HG03575 (cell line): ENCODE data around the gene APOBEC2.
"Not testable (repeated sequence)": the region's sequence is repeated elsewhere in the genome, so short reads cannot be mapped to it uniquely, and the experiment has no call there.

Experiments used
- ATAC-seq: cut with Tn5 transposase; IDR thresholded peaks from one replicate; pipeline ENCODE4 v1.9.1; 2021; ENCODE audit not compliant: unreplicated experiment, insufficient number of reproducible peaks, low FRiP score; ENCODE audit errors: extremely low read depth

The APOBEC2 gene

DNA sequence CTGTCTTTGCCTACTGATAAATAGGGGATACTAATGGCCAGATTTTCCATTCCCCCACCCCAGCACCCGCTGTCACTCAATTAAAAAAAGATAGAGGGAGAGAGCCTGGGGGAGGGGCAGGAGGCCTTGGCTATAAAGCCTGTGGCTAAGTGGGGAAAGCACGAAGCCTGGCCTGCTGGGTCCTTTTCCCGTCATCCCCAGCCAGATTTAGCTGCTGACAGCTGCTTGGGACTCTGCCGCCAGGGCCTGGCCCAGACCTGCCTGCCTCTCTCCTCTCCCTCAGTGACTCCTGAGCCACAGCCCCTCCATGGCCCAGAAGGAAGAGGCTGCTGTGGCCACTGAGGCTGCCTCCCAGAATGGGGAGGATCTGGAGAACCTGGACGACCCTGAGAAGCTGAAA, at the start of gene APOBEC2:
Gene APOBEC2 (plus strand): TSS at position 162 of the 400 bp plus-strand sequence. CDS start 146 bp downstream, at position 308.
- no peak for ATAC-seq

DNA sequence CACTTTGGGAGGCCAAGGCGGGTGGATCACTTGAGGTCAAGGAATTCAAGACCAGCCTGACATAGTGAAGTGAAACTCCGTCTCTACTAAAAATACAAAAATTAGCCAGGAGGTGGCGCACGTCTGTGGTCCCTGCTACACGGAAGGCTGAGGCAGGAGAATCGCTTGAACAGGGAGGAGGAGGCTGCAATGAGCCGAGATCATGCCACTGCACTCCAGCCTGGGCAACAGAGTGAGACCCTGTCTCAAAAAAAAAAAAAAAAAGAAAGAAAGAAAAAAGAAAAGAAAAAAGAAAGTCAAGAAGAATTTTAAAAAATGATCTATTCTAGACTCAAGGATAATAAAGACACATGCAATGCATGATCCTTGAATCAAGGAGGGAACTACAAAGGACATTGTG, 46.8 kb upstream of the APOBEC2 start:
- ATAC-seq, result not testable (repeated sequence)

DNA sequence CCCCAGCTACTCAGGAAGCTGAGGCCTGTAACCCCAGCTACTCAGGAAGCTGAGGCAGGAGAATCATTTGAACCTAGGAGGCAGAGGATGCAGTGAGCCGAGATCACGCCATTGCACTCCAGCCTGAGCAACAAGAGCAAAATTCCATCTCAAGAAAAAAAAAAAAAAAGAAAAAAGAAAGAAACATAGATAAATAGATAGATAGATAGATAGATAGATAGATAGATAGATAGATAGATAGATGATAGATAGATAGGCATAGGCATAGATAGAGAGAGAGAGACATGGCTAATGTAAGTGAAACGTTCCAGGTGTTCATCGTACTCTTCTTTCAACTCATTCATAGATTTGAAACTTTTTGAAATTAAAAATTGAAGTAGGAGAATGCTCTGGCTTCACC, 46.0 kb upstream of the APOBEC2 start:
- ATAC-seq, result not testable (repeated sequence)

DNA sequence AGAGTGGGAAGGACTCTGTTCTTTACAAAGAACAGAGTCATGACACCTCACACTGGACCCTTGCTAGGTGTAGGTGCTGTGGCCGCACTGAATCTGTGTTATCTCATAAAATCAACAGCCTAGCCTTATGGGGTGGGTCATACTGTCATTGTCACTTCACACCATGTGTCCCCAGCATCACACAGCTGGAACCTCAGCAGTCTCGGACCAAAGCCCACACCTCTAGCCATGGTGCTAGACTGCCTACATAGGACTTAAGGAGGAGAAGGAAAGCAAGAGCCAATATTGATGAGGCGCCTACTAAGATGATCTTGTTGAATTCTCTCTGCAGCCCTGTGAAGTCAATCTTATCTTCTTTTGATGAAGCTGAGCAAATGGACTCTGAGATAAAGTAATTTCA, 45.0 kb upstream of the APOBEC2 start:
- ATAC-seq, result no peak

DNA sequence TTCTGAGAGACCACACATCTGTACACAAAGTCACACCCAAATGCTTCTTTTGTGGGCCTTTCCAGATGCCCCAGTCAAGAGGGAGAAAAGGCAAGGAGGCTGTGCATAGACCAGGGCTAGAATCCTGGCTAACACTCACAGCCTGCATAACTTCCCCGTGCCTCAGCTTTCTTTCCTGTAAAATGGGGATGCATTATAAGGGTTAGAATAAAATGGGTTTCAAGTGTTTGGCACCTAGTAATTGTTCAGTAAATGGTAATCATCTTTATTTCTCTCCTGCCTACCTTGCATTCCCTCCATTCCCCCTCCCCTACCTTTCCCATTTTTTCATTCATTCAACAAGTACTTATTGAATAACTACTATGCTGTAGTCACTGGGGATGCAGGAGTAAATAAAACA, 43.3 kb upstream of the APOBEC2 start:
- ATAC-seq, result no peak

DNA sequence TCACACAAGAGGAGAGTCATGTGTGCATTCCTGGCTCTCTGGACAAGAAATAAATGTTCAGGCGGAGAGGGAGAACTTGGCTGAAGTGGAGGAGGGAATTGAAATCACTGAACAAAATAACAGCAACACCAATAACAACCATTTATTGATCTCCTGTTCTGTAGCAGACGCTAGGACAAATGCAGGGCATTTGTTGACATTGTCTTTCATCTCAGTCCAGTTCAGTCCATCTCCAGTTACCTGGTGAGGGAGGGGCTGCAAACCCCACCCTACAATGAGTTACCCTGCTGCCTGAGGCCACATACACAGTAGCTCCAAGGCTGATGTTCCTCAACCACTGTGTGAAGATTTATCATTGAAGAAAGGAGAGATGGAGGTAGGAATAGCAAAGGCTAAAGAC, 41.3 kb upstream of the APOBEC2 start:
- ATAC-seq, result no peak

DNA sequence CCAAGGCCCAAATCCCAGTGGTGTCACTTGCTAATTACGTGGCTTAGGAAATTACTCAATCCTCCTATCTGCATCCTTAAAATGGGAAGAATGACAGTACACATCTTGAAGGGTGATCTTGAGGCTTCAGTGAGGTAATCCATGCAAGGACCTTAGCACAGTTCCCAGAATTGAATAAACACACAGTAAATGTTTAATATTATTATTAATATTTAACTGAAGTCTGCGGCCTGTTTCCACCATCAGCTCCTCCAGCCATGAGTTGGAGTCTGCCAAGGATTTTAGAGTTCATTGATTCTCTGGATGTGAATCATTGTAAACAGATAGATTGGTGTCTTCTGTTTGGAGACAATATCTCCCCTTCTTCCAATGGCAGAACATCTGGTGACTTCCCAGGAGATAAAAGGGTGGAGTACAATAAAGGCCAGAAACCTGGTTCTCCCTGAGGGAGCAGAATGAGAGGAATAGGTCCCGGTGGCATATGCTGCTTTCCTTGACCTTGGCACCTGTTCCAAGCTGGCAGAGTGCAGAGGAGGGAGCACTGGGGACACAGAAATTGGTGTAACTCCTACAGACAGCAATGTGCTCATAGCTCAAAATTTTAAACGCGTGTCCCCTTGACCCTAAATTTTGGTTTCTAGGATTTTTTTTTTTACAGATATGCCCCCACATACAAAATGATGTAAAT, 39.4 kb upstream of the APOBEC2 start:
- ATAC-seq, result no peak

DNA sequence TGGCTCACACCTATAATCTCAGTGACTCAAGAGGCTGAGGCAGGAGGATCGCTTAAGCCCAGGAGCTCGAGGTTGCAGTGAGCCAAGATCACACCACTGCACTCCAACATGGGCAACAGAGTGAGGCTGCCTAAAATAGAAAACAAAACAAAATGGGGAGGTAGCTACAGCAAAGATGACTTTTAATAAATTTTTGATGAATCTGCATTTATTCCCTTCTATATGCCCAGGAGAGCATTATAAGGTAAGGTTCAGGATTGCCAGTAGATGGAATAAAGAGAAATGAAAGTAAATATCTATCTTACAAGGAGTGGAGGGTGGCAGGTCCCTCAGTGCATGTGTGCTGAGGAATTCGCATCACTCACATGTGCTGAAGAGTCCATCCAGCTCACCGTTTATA, 38.2 kb upstream of the APOBEC2 start:
- no peak for ATAC-seq

DNA sequence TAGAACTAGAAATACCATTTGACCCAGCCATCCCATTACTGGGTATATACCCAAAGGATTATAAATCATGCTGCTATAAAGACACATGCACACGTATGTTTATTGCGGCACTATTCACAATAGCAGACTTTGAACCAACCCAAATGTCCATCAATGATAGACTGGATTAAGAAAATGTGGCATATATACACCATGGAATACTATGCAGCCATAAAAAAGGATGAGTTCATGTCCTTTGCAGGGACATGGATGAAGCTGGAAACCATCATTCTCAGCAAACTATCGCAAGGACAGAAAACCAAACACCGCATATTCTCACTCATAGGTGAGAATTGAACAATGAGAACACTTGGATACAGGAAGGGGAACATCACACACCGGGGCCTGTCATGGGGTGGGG, 37.1 kb upstream of the APOBEC2 start:
- ATAC-seq, result not testable (repeated sequence)

DNA sequence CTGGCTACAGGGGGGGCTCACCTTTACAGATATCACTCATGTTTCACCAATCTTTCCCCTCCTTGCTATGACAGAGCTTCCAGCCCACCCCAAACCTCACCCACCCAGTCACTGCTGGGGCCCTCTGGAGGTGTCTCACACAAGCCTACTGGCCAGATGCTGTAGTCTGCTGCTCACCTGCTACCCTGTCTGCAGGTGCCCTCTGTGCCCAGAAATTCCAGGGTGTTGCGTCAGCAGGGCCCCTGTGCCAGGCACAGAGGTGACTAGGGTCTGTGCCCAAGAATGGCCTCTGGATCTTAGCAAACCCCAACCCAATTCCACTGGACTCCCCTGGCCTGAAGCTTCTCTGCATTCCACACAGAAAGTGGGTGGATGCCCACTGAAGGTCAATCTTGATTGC, 35.3 kb upstream of the APOBEC2 start:
- no peak for ATAC-seq

DNA sequence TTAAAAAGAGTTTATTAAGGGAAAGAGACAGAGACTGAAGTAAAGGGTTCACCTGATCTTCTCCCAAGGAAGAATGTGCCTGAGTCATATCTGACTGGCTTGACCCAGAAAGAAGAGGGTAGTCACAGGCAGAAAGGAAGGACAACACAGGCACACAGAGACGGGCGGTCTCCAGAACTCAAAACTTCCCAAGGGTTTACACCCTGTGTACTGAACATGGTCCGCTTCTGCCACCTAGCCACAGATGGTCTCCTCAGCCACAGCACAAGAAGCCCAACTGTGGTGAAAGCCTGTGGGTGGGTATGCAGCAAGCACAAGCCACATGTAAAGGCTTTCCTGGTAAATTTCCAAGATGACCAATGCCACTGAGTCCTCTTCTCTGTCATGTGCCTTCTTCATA, 31.2 kb upstream of the APOBEC2 start:
- no peak for ATAC-seq

DNA sequence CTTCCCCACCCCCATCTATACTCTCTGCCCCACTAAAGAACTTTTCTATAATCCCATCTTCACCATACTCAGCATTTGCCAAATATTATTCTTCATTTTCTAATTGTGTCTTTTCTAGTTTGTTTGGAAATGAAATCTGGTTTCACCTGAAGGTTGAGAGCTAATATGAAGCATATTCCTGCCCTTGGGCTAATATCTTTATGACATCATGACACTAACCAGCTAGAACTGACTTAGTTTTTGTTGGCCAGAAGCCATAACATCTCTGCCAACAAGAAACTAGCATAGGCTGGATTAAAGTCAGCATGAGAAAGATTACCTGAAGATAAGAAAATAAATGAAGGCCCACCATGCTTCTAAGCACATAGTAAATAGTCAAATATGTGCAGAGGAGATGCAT, 30.7 kb upstream of the APOBEC2 start:
- ATAC-seq, result no peak

DNA sequence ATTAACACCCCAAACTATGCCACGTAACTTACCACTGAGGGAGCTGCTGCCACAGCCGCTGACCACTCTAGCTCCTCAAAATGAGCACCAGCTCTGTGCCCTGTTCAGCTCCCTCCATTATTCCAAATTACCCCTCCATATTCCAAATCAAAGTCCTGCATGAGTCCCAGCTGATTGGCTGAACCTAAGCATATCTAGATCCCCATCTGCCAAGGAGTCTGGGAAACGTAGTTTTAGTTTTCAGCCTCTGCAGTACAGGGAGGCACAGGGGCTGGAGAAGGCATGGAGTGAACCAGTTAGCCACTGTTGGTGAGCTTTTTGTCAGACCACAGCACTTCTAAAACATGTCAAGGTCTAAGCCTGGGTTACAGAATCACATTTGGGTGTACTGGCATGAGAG, 29.9 kb upstream of the APOBEC2 start:
- no peak for ATAC-seq

DNA sequence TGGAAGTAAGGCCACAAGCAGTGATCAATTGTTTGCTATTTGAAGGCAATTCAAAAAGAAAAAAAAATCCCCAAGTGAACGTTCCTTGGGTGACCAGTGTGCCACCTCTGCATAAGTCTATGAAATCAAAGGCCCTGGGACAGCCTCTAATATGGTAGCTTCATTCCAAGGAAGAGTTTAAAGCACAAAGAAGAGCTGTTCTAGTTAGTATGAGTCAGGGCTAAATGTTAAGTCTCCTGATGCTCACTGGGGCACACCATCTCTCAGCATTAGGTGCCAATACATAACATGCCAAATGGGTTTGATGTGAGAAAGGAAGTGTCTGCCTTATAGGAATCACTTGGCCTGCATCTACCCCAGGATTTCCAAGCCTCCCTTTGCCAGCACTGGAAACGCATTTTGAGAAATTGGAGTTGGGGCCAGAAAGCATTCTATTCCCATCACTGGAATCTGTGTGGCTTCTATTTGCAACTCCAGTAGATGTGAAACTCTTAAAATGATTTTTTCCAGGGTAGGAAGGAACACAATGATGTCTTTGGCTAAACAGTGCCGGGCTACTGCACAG, 27.0 kb upstream of the APOBEC2 start:
- ATAC-seq, result no peak

DNA sequence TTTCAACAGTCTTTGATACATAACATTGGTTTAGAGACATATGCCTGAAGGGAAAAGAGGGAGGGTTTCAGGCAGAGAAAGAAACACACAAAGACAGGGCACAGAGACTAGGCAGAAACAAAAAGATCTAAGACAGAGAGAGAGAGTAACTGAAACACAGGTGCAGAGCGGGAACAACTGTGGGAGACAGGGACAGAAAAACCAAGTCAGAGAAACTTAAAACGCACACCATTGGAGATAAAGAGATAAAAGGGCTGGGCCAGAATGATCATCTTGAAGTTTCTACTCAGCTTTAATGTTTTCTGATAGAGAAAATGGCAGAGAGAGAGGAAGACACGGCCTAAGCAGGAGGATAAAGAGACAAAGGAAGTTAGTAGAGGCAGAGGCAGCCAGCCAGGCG, 25.8 kb upstream of the APOBEC2 start:
- ATAC-seq, result no peak

DNA sequence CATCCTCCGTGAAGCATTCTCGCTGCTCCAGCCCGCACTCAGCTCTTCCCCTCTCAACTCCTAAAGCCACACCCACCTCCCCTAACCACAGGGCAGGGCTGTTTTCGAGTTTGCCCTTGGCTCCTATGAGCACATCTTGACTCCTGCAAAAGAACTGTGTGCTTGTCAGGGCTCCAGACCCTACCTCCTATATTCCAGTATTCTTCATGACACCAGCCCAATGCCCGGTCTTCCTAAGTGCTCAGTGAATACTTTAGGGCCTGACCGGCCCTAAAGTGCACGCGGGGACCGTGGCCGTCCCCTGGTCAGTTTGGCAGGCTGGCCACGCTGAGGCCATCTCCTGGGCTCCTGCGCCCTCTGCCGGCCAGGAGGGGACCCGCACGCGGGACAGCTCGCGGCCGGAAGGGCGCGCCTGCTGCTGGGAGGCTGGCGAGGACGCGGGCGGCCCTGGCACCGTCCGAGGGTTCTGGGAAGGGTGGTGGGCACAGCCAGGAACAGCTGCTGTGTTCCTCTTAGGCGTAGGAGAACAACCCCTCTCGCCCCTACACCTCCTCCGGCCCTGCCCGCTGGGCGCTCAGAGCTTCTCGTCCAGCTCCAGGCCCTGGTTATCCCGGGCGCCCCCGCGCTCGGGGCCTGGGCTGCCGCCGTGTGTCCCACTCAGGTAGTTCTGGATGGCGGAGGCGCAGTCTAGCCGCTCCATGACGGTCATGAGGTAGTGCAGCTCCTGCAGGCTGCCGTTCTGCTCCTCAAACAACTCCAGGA, 25.0 kb upstream of the APOBEC2 start:
- no peak for ATAC-seq

DNA sequence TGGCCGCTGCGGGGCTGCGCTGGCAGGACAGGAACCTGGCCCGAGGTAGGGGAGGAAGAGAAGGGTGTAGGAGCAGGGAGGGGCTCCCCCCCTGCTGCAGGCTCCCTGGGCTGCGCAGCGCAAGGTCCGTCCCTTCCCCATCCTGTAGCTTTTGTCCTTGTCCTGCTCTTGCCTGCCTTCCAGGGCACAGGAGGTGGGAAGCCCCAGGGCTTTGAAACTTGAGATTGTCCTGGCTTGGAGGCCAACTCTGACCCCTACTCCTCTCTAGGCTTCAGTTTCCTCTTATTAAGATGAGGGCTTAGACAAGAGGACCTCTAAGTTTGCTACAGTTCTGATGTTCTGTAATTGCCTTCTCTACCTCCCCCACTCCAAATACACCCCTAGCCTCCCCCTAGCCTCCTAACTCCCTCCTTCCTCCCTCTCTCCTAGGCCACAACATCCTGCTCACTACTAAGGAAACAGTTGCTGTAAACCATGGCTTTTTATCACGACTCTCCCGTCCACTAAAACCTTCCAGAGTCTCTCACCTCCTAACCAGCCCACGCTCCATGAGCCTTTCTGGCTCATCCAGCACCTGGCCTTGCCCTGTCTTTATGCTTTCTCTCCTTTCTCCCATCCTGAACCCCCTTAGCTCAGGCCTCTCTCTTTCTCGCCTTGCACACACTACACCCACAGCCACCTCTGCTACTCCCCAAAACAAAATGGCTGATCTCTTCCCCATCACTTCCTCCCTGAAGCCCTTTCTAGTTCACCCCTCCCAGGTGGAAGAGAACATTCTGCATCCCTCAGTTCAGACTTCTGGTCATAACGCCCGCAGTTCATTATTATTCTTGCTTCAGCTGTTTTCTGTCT, 24.2 kb upstream of the APOBEC2 start:
- no peak for ATAC-seq

DNA sequence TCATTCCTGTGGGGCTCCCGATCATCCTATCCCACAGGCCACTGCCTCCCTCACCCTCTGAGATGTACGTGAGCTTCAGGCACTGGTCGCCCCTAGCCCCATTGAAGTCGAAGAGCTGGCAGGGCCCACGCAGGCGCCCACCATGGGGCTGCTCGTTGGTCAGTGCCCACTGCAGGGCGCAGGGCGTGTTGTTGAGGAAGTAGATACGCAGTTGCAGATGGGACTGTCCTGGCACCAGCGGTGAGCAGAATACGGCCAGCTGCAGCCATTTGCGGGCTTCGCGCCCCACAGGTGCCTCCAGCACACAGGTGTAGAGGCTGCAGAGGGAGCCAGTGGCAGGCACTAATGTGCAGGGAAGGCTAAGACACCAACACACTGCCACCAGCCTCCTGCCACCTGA, 20.2 kb upstream of the APOBEC2 start:
- ATAC-seq, result no peak

DNA sequence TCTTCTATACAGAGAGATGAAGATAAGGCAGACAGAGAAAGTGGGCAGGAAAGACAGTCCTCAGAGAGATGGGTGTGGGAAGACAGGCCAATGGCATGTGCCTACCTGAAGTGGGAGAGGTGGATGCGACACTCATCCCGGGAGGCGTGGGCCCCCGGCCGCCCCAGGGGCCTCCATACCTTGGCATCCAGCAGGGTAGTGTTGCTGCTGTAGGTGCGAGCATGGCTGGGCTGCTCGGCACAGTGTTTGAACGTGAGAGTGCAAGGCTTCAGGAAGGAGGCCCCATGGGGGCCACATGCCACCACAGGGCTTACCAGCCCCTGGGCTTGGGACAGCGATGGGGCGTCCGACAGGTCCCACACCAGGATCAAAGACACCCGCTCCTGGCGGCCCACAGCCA, 19.2 kb upstream of the APOBEC2 start:
- ATAC-seq, result no peak
